Kidney (tissue), 14 donors: ENCODE data around the gene SULT2B1. TPM values are rescaled to one million over a fixed set of nuclear protein-coding genes. Genes with fewer than 3 reads are reported as not detected.

Experiments used
- DNase-seq, 5 donors: peaks; one replicate each; pipeline ENCODE4 v3.0.0-alpha.2; 2013 to 2020
- FAIRE-seq: peaks from 2 replicates; lab custom pipeline; 2012; peaks lifted over from hg19 to GRCh38; lab: Jason Lieb, UNC
- H3K27ac ChIP-seq, 2 donors: one replicate each; pipeline ENCODE4 v1.7.0; 2013; ENCODE audit warnings: low read depth in 2 of 2, low read length in 2 of 2, inconsistent platforms in 1 of 2
- H3K27me3 ChIP-seq: one replicate; pipeline ENCODE4 v1.7.1; 2013; ENCODE audit warnings: low read length, inconsistent platforms; ENCODE audit not compliant: control insufficient read depth, insufficient read depth
- H3K36me3 ChIP-seq, 3 donors: one replicate each; pipeline versions ENCODE4 v1.7.0 to v1.7.1; 2013; ENCODE audit warnings: low read length in 3 of 3, control low read depth in 1 of 3, inconsistent platforms in 1 of 3; ENCODE audit not compliant: insufficient read depth in 3 of 3, control insufficient read depth in 2 of 3
- H3K4me1 ChIP-seq, 3 donors: one replicate each; pipeline versions ENCODE4 v1.7.0 to v1.7.1; 2013; ENCODE audit warnings: low read length in 3 of 3, inconsistent platforms in 1 of 3, low read depth in 1 of 3; ENCODE audit not compliant: control insufficient read depth in 2 of 3, insufficient read depth in 2 of 3
- H3K4me3 ChIP-seq, 3 donors: one replicate each; pipeline versions ENCODE4 v1.7.0 to v1.8.1; 2013; ENCODE audit warnings: low read length in 3 of 3, control low read depth in 1 of 3, inconsistent platforms in 1 of 3
- H3K9ac ChIP-seq, 3 donors: one replicate each; pipeline versions ENCODE4 v1.7.0 to v1.7.1; 2013; ENCODE audit warnings: low read length in 3 of 3, control low read depth in 1 of 3, inconsistent platforms in 1 of 3
- H3K9me3 ChIP-seq, 3 donors: one replicate each; pipeline versions ENCODE4 v1.7.0 to v1.7.1; 2013; ENCODE audit warnings: low read length in 3 of 3, control low read depth in 1 of 3, inconsistent platforms in 1 of 3; ENCODE audit not compliant: control insufficient read depth in 2 of 3, insufficient read depth in 1 of 3
- CTCF ChIP-seq: IDR thresholded peaks from 3 replicates; pipeline ENCODE4 v1.5.1; 2012; ENCODE audit warnings: mild to moderate bottlenecking, moderate library complexity, borderline replicate concordance; ENCODE audit not compliant: insufficient read depth; ENCODE audit errors: extremely low read depth
- intact Hi-C: fragments of 100-400 bp; cut with DNase I; formaldehyde crosslinking; loops from one replicate; pipeline ENCODE4 v1.11.1; 2022
- polyA plus RNA-seq: library from polyadenylated mRNA; stranded (reverse); fragments of 350-450 nt; fragmentation: Illumina TruSeq; extraction: RNeasy Lipid Tissue Mini Kit (QIAGEN cat#74804); gene quantifications from one replicate; pipeline ENCODE4 v1.2.3, GENCODE V29; 2014; ENCODE audit warnings: low read depth, low replicate concordance; ENCODE audit not compliant: insufficient read depth
- total RNA-seq: library from RNA; stranded (reverse); fragmentation: NEBNext Ultra II Directional; extraction: Animal tissue kit (Norgen Biotek cat#: 25700); gene quantifications from one replicate; pipeline ENCODE4 v1.2.1, GENCODE V29; 2021
- donor health status: control.
- donor health status: control.
- donor health status: control.
- donor health status: control.
- donor health status: control.
- donor health status: DM: yes; HTN: yes; CAD: no.
- donor health status: Normal renal cell carcinoma (clear cell type).

The SULT2B1 gene
- total and polyA plus RNA-seq, 2 donors from 2014 or later = 2.3 TPM

DNA sequence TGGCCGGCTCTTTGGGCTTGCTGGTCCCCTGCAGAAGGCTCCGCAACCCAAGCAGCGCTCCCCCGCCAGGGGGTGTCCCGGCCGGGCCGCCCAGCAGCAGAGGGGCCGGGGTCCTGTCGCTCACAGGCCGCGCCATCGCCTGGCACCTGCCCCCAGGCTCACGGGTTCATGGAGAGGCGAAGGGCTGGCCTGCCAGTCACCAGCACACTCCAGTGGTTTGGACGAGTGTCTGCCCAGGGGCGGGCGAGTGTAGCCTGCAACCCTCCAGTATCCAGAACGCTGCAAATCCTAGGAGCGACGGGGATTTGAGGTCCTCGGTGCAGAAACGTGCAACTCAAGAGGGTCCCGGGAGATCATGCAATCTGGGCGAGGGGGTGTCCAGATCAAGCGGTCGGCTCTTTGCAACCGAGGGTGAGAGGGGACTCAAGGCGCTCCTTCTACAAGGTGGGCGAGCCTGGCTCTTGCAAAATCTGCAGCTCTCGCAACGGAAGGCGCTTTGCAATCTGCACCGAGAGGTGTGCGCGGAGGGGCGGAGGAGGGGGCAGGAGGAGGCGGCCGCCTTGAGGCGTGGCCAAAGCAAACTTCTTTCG, 85.0 kb downstream of the SULT2B1 start, which contains the start of gene DBP:
Gene DBP (minus strand): TSS at position 521 of the 590 bp plus-strand sequence. CDS start 385 bp downstream, at position 136.
- Histone ChIP-seq H3K27ac (peak within 1 kb of the TSS; percentile 98 to 99), H3K4me1 (peaks cover 8 to 32% (median 29%) of the 10 kb centered on the region in 3 donors), H3K4me3 (peak within 1 kb of the TSS; percentile 81 to 93 (median 85)), H3K36me3 (peaks cover 0 to 2% (median 0%) of the 10 kb centered on the region in 3 donors), H3K9me3 (no peaks in the 10 kb centered on the region), H3K9ac (peak within 1 kb of the TSS; percentile 59 to 96 (median 91)), H3K27me3 (no peaks in the 10 kb centered on the region)
- intact Hi-C loops = no loop called here
- no peak for TF ChIP-seq CTCF
- DNase-seq (peak in 2 of 5 donors; percentile 77 to 92), FAIRE-seq (no peak)

- H3K36me3 ChIP-seq = peaks cover 0 to 2% (median 0%) of the 10 kb centered on the region in 3 donors
- intact Hi-C loops = no loop called here
- H3K27me3 ChIP-seq = no peaks in the 10 kb centered on the region
- H3K9me3 ChIP-seq = no peaks in the 10 kb centered on the region
- peak overlapping the region; percentile 98 to 99 for H3K27ac ChIP-seq
- peak overlapping the region; percentile 81 to 93 (median 85) for H3K4me3 ChIP-seq
- peak overlapping the region; percentile 59 to 94 (median 91) for H3K9ac ChIP-seq
- TF ChIP-seq CTCF = peak; percentile 14
- H3K4me1 ChIP-seq = peaks cover 8 to 32% (median 29%) of the 10 kb centered on the region in 3 donors
- peak; percentile 66 for FAIRE-seq
- peak; percentile 100 for DNase-seq
Measured at GRCh38 chr19:48637449-48637947, 85.5 kb downstream of the SULT2B1 start.

- intact Hi-C loops = no loop called here
- DNase-seq (peak; percentile 95 to 98 (median 97)), FAIRE-seq (no peak)
- no peak for TF ChIP-seq CTCF
- peak overlapping the region; percentile 77 to 94 (median 91) for H3K9ac ChIP-seq
- no peaks in the 10 kb centered on the region for H3K9me3 ChIP-seq
- H3K27ac ChIP-seq = peak overlapping the region; percentile 98 to 99
- H3K4me3 ChIP-seq = peak overlapping the region; percentile 81 to 93 (median 85)
- peaks cover 0 to 2% (median 0%) of the 10 kb centered on the region in 3 donors for H3K36me3 ChIP-seq
- no peaks in the 10 kb centered on the region for H3K27me3 ChIP-seq
- H3K4me1 ChIP-seq = peaks cover 8 to 26% (median 23%) of the 10 kb centered on the region in 3 donors
Measured at GRCh38 chr19:48637948-48638830, 86.2 kb downstream of the SULT2B1 start.
